Right lobe of liver (tissue), 6 donors: ENCODE data around the gene CD8A. TPM values are rescaled to one million over a fixed set of nuclear protein-coding genes. Genes with fewer than 3 reads are reported as not detected.

Experiments used
- ATAC-seq, 4 donors: fragments of 200-7000 bp; cut with Tn5 transposase; one replicate each; pipeline ENCODE4 v1.9.1; 2020; ENCODE audit warnings: mild to moderate bottlenecking in 4 of 4, moderate library complexity in 4 of 4
- DNase-seq, 3 donors: peaks; one replicate each; pipeline ENCODE4 v3.0.0-alpha.2; 2020
- H3K27ac ChIP-seq, 3 donors: fragments of 200-600 bp; one replicate each; pipeline ENCODE4 v1.8.0; 2022
- H3K27me3 ChIP-seq, 2 donors: fragments of 200-600 bp; one replicate each; pipeline ENCODE4 v1.8.0; 2022
- H3K36me3 ChIP-seq, 4 donors: fragments of 200-600 bp; sonication (generic) in 1 of 4; one replicate each; pipeline versions ENCODE4 v1.5.1 to v1.8.0; 2017 to 2022; ENCODE audit warnings: control low read depth in 1 of 4
- H3K4me1 ChIP-seq, 4 donors: fragments of 200-600 bp; sonication (generic) in 1 of 4; one replicate each; pipeline versions ENCODE4 v1.5.1 to v1.8.0; 2017 to 2022; ENCODE audit warnings: control low read depth in 1 of 4
- H3K4me3 ChIP-seq, 3 donors: fragments of 200-600 bp; one replicate each; pipeline ENCODE4 v1.8.0; 2022
- H3K9me3 ChIP-seq, 4 donors: fragments of 200-600 bp; sonication (generic) in 1 of 4; one replicate each; pipeline versions ENCODE4 v1.5.1 to v1.8.0; 2017 to 2022; ENCODE audit warnings: control low read depth in 1 of 4
- CTCF ChIP-seq, 4 donors: fragments of 200-600 bp in 3 of 4; fragments of 450-650 bp in 1 of 4; IDR thresholded peaks; one replicate each; pipeline versions ENCODE4 v1.5.1 to v1.8.0; 2016 to 2022; ENCODE audit warnings: antibody characterized with exemption in 4 of 4, mild to moderate bottlenecking in 2 of 4
- POLR2A ChIP-seq: fragments of 450-650 bp; IDR thresholded peaks from one replicate; pipeline ENCODE4 v1.6.1; 2017; ENCODE audit warnings: antibody characterized with exemption, mild to moderate bottlenecking
- WGBS: methylation state at CpG from one replicate; pipeline ENCODE4 v1.1.6; 2018; ENCODE audit warnings: low coverage, low lambda C conversion rate; ENCODE audit not compliant: insufficient coverage; ENCODE audit errors: missing lambda C conversion rate; 5-methylcytosine and 5-hydroxymethylcytosine counted together
- intact Hi-C, 2 donors: fragments of 100-400 bp; cut with DNase I; formaldehyde crosslinking; loops; one replicate each; pipeline versions ENCODE4 v1.11.2 to v1.14.1; 2022
- total RNA-seq, 6 experiments: library from RNA; depleted of rRNA in 2 of 6; stranded (reverse); fragments of >200 nt in 2 of 6; fragmentation: NEBNext Ultra II Directional in 3 of 6; extraction: Animal tissue kit (Norgen Biotek cat#: 25700) in 3 of 6; gene quantifications; one replicate each; pipeline versions ENCODE4 v1.1.0 to v1.2.4, GENCODE V29; 2016 to 2023
- donor health status: DM: no; HTN: yes; CAD: no.
- donor health status: DM: no; HTN: no; CAD: no.
- donor health status: DM: no; HTN: no; CAD: no.
- donor health status: DM: no; HTN: yes; CAD: no.
- donor health status: DM: no; HTN: yes; CAD: no.

CD8A gene
- total RNA-seq, 6 experiments from 2014 or later = 0.26 to 1.1 (median 0.61) TPM

GRCh38 chr2:86751778-86752177 is 38.9 kb downstream of the CD8A start:
- Histone ChIP-seq H3K27ac (no peak overlapping the region), H3K4me1 (no peaks in the 10 kb centered on the region), H3K36me3 (peaks cover 3 to 38% (median 5%) of the 10 kb centered on the region in 4 donors), H3K9me3 (no peaks in the 10 kb centered on the region), H3K4me3 (no peak overlapping the region), H3K27me3 (no peaks in the 10 kb centered on the region)
- DNase-seq (no peak), ATAC-seq (no peak)
- TF ChIP-seq CTCF (IDR thresholded peaks at IDR 0.05) = no peak
- no peak for TF ChIP-seq POLR2A
- intact Hi-C loops = no loop called here
- 100% methylated on average over 1 of the region's 1 CpG for WGBS

GRCh38 chr2:86750240-86750839 is 40.4 kb downstream of the CD8A start:
- no peak for TF ChIP-seq CTCF (IDR thresholded peaks at IDR 0.05)
- no peak for TF ChIP-seq POLR2A
- DNase-seq = no peak
- WGBS = 100% methylated on average over 3 of the region's 3 CpGs
- H3K4me3 ChIP-seq = no peak overlapping the region
- ATAC-seq = no peak
- intact Hi-C loops = no loop called here
- no peak overlapping the region for H3K27ac ChIP-seq
- H3K27me3 ChIP-seq = no peaks in the 10 kb centered on the region
- H3K9me3 ChIP-seq = no peaks in the 10 kb centered on the region
- H3K4me1 ChIP-seq = no peaks in the 10 kb centered on the region
- H3K36me3 ChIP-seq = peaks cover 0 to 33% (median 2%) of the 10 kb centered on the region in 4 donors

- intact Hi-C loops = no loop called here
- no peak overlapping the region for H3K27ac ChIP-seq
- H3K4me1 ChIP-seq = no peaks in the 10 kb centered on the region
- ATAC-seq (peak; percentile 66 to 87 (median 79)), DNase-seq (no peak)
- WGBS = 89% methylated on average over 9 of the region's 9 CpGs
- no peak overlapping the region for H3K4me3 ChIP-seq
- no peaks in the 10 kb centered on the region for H3K9me3 ChIP-seq
- TF ChIP-seq POLR2A (no peak), CTCF (IDR thresholded peaks at IDR 0.05) (no peak)
- H3K36me3 ChIP-seq = peaks cover 0 to 11% (median 0%) of the 10 kb centered on the region in 4 donors
- H3K27me3 ChIP-seq = no peaks in the 10 kb centered on the region
These were observed 42.7 kb downstream of the CD8A start for GRCh38 chr2:86747711-86748639.

DNA sequence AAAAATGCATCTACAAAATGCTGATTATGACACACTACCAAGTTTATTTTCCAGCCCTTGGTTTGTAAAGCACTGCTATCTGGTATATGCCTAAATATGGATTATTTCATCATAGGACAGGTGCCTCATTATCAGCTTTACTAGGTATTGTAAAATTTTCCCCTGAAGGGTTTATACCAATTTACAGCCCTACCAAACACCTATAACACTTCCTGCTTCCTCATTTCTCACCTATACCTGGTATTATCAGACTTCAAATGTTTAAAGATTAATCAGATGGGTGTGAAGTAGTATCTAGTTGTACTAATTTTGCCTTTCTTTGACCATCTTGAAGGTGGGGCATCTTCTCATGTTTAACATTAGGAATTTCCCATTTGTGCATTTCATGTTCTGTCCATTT is 43.8 kb downstream of the CD8A start:
- TF ChIP-seq CTCF (IDR thresholded peaks at IDR 0.05) (no peak), POLR2A (no peak)
- no peak overlapping the region for H3K27ac ChIP-seq
- H3K9me3 ChIP-seq = no peaks in the 10 kb centered on the region
- no peak overlapping the region for H3K4me3 ChIP-seq
- ATAC-seq = no peak
- H3K27me3 ChIP-seq = no peaks in the 10 kb centered on the region
- no peak for DNase-seq
- intact Hi-C loops = no loop called here
- H3K4me1 ChIP-seq = no peaks in the 10 kb centered on the region
- peaks cover 0 to 1% (median 0%) of the 10 kb centered on the region in 4 donors for H3K36me3 ChIP-seq
